Ascending aorta (tissue), 2 donors: Measurements from ENCODE around the gene ITSN1. TPM values are rescaled to one million over a fixed set of nuclear protein-coding genes. Genes with fewer than 3 reads are reported as not detected.

Experiments used
- DNase-seq, 2 donors: peaks; one replicate each; pipeline ENCODE4 v3.0.0-alpha.2; 2019; ENCODE audit warnings: low spot score in 2 of 2
- H3K27ac ChIP-seq, 2 donors: fragments of 200-600 bp; sonication (generic); one replicate each; pipeline ENCODE4 v1.5.1; 2016 to 2017; ENCODE audit warnings: mild to moderate bottlenecking in 1 of 2
- H3K27me3 ChIP-seq: fragments of 200-600 bp; sonication (generic); one replicate; pipeline ENCODE4 v1.5.1; 2017
- H3K36me3 ChIP-seq, 2 donors: fragments of 200-600 bp; sonication (generic); one replicate each; pipeline ENCODE4 v1.5.1; 2016
- H3K4me1 ChIP-seq, 2 donors: fragments of 200-600 bp; sonication (generic); one replicate each; pipeline ENCODE4 v1.5.1; 2016 to 2017; ENCODE audit warnings: mild to moderate bottlenecking in 1 of 2
- H3K4me3 ChIP-seq, 2 donors: fragments of 200-600 bp; sonication (generic); one replicate each; pipeline ENCODE4 v1.5.1; 2016 to 2017; ENCODE audit warnings: mild to moderate bottlenecking in 1 of 2
- H3K9me3 ChIP-seq, 2 donors: fragments of 200-600 bp; sonication (generic); one replicate each; pipeline ENCODE4 v1.5.1; 2016
- intact Hi-C: fragments of 100-400 bp; cut with DNase I; formaldehyde crosslinking; loops from one replicate; pipeline ENCODE4 v1.15.1; 2023
- total RNA-seq: library from RNA; depleted of rRNA; stranded (reverse); fragments of >200 nt; gene quantifications from one replicate; pipeline ENCODE4 v1.1.0, GENCODE V29; 2016
- TF ChIP-seq, protein P1 (sequence below), 3 experiments: fragments of 200-600 bp in 2 of 3; fragments of 450-650 bp in 1 of 3; sonication (generic) in 2 of 3; IDR thresholded peaks; one replicate each; pipeline ENCODE4 v1.5.1; 2016 to 2019; ENCODE audit warnings: antibody characterized with exemption in 3 of 3, mild to moderate bottlenecking in 1 of 3, moderate library complexity in 1 of 3

ITSN1 gene
- total RNA-seq, 1 donor from 2014 or later = 95.0 TPM

DNA sequence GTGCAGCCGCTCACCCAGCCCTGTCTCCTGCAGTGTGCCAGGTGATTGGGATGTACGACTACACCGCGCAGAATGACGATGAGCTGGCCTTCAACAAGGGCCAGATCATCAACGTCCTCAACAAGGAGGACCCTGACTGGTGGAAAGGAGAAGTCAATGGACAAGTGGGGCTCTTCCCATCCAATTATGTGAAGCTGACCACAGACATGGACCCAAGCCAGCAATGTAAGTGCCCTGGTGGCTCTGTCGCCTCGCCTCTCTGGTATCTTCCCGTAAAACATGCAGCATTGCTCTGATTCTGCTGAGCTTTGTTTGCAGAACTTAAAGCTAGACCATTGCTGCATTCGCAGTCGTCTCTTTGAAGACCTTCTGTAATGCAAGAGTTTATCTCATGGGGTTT lies 194.1 kb downstream of the ITSN1 start:
- H3K27ac ChIP-seq = no peak overlapping the region
- intact Hi-C loops = no loop called here

DNA sequence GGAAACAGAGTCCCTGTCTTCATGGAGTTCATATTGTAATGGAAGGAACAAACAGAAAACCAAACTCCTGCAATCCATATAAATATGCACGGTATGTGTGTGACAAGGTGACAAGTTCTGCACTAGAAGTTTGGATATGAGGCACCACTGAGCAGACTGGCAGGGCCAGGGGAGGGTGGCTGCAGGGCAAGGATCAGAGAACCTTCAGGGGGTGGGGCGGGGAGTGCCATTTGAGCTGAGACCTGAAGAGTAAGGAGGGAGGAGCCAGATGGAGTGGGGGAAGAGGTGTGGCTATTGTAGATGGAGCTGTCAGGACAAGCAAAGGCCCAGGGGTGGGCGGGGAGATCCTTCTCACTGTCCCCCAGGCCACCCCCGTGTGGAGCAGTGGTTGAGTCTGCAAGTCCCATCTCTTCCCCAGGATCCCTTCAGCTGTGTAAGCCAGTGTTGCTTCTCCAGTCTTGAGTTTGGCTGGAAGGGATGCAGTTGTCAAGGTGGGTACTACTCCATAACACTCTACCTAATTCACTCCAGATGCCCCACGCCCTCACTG lies 196.9 kb downstream of the ITSN1 start:
- peak in 1 of 2 donors; percentile 47 for DNase-seq
- H3K4me3 ChIP-seq = no peak overlapping the region
- peaks cover 4 to 27% of the 10 kb centered on the region in 2 donors for H3K36me3 ChIP-seq
- intact Hi-C loops = no loop called here
- H3K27me3 ChIP-seq = no peaks in the 10 kb centered on the region
- TF ChIP-seq, protein P1, sequence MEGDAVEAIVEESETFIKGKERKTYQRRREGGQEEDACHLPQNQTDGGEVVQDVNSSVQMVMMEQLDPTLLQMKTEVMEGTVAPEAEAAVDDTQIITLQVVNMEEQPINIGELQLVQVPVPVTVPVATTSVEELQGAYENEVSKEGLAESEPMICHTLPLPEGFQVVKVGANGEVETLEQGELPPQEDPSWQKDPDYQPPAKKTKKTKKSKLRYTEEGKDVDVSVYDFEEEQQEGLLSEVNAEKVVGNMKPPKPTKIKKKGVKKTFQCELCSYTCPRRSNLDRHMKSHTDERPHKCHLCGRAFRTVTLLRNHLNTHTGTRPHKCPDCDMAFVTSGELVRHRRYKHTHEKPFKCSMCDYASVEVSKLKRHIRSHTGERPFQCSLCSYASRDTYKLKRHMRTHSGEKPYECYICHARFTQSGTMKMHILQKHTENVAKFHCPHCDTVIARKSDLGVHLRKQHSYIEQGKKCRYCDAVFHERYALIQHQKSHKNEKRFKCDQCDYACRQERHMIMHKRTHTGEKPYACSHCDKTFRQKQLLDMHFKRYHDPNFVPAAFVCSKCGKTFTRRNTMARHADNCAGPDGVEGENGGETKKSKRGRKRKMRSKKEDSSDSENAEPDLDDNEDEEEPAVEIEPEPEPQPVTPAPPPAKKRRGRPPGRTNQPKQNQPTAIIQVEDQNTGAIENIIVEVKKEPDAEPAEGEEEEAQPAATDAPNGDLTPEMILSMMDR (IDR thresholded peaks at IDR 0.05) = no peak
- no peaks in the 10 kb centered on the region for H3K9me3 ChIP-seq
- peaks cover 0 to 12% of the 10 kb centered on the region in 2 donors for H3K4me1 ChIP-seq
- H3K27ac ChIP-seq = no peak overlapping the region

More for the DNA sequence above, 194.1 kb downstream of the ITSN1 start:
- Histone ChIP-seq H3K36me3 (peaks cover 4 to 31% of the 10 kb centered on the region in 2 donors), H3K27me3 (no peaks in the 10 kb centered on the region), H3K4me3 (no peak overlapping the region), H3K4me1 (peaks cover 0 to 7% of the 10 kb centered on the region in 2 donors), H3K9me3 (no peaks in the 10 kb centered on the region)
- peak in 1 of 2 donors; percentile 66 for DNase-seq
- TF ChIP-seq, protein P1 (IDR thresholded peaks at IDR 0.05) = no peak

DNA sequence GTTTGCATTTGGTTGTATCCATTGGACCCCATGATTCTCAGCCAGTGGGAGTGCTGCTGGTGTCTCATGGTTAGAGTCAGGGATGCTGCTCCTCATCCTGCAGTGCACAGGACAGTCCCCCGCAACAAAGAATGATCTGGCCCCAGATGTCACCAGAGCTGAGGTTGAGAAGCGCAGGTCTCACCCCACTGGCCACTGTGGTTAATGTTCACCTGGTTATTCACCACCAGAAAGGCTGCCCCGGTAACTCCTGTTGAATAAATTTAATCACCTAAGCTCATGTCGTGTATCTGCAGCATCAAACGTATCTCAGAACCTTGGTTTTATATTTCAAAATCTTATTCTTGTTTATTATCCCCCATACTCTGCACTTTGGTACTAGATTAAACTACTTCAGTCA lies 197.5 kb downstream of the ITSN1 start:
- no peak overlapping the region for H3K4me3 ChIP-seq
- peaks cover 4 to 27% of the 10 kb centered on the region in 2 donors for H3K36me3 ChIP-seq
- no peaks in the 10 kb centered on the region for H3K27me3 ChIP-seq
- peaks cover 0 to 12% of the 10 kb centered on the region in 2 donors for H3K4me1 ChIP-seq
- no peak overlapping the region for H3K27ac ChIP-seq
- H3K9me3 ChIP-seq = no peaks in the 10 kb centered on the region
- DNase-seq = peak in 1 of 2 donors; percentile 41
- intact Hi-C loops = no loop called here
- TF ChIP-seq, protein P1 (IDR thresholded peaks at IDR 0.05) = no peak

DNA sequence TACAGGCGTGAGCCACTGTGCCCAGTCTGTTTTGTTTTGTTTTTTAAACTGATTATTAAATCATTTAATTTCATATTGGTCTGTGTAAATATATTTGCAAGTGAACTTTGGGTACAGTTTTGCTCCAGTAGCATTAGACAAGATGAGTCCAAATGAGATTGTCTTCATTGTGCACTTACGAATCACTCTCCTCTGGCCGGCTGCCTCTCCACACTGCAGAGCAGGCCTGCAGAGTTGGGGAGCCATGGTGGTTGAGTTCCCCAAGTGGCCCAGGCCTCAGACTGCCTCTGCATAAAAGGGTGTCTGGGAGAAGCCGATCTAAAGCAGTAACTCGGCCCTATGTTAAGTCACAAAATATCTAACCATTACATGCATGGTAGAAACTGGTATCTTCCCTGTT lies 198.5 kb downstream of the ITSN1 start:
- intact Hi-C loops = no loop called here
- no peaks in the 10 kb centered on the region for H3K27me3 ChIP-seq
- no peak overlapping the region for H3K4me3 ChIP-seq
- no peak overlapping the region for H3K27ac ChIP-seq
- TF ChIP-seq, protein P1 (IDR thresholded peaks at IDR 0.05) = no peak
- peak in 1 of 2 donors; percentile 33 for DNase-seq
- no peaks in the 10 kb centered on the region for H3K9me3 ChIP-seq
- H3K4me1 ChIP-seq = peaks cover 0 to 12% of the 10 kb centered on the region in 2 donors
- H3K36me3 ChIP-seq = peaks cover 4 to 27% of the 10 kb centered on the region in 2 donors

DNA sequence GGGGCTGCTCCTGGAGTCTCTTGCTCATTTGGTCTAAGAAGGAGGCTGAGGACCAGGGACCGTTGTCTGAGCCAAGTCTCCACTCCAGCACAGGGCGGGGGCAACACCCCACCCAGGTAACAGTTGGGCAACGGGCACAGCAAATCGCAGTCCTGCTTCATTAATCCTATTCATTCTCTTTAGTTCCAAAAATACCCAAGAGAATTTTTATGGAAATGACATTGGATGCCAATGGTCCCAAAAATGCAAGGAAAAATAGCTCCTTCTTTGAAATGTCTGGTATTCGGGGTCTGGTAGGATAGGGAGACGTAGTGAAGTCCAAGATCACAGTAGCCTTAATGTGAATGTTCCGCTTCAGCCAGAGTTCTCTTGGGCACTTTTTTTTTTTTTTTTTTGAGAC lies 199.3 kb downstream of the ITSN1 start:
- Histone ChIP-seq H3K4me1 (peaks cover 0 to 12% of the 10 kb centered on the region in 2 donors), H3K27ac (peak overlapping the region in 1 of 2 donors; percentile 46), H3K4me3 (no peak overlapping the region), H3K36me3 (peaks cover 0 to 22% of the 10 kb centered on the region in 2 donors), H3K9me3 (no peaks in the 10 kb centered on the region), H3K27me3 (no peaks in the 10 kb centered on the region)
- intact Hi-C loops = no loop called here
- TF ChIP-seq, protein P1 (IDR thresholded peaks at IDR 0.05) = no peak
- DNase-seq = no peak
